ENCODE results near the gene CLTC. TPM values are rescaled to one million over a fixed set of nuclear protein-coding genes. Genes with fewer than 3 reads are reported as not detected.

The CLTC gene
- polyA plus RNA-seq, 2 donors = 49.5 to 69.7 TPM

- Histone ChIP-seq H3K4me3 (ENCODE audit: low read depth in 1 of 2, low read length in 2 of 2) (peak overlapping the region; percentile 86 to 88), H3K27me3 (ENCODE audit: control insufficient read depth in 1 of 2, insufficient read depth in 2 of 2, low read length in 2 of 2) (no peaks in the 10 kb centered on the region), H3K9me3 (ENCODE audit: control insufficient read depth in 2 of 2, insufficient read depth in 1 of 2, low read depth in 1 of 2, low read length in 1 of 2) (no peaks in the 10 kb centered on the region), H3K27ac (ENCODE audit: low read depth in 2 of 2, low read length in 1 of 2) (peak overlapping the region; percentile 96 to 98), H3K4me1 (ENCODE audit: control insufficient read depth in 2 of 2, insufficient read depth in 2 of 2, low read length in 1 of 2) (no peaks in the 10 kb centered on the region), H3K36me3 (ENCODE audit: control insufficient read depth in 2 of 2, insufficient read depth in 2 of 2, low read length in 1 of 2) (no peaks in the 10 kb centered on the region)
- 1% methylated on average over 15 of the region's 15 CpGs for WGBS, 2 donors
Observed at GRCh38 chr17:59707971-59708430, 88.3 kb downstream of the CLTC start.

DNA sequence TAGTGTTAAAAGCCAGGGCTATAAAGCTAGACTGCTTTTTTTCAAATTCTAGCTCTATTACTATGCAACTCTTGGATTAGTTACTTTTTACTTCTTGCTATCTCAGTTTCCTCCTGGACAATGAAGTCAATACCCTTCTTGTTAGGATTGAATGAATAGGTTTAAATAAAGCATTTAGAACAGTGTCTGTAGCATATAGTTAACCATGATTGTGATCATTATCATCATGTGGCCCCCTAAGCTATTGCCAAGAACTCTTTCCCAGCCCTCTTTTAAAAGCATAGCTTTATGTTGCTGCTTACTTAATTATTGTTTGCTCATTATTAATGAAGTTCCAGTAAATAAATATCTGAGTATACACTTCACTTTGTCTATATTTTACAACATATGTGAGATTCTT is 92.2 kb downstream of the CLTC start:
- no peaks in the 10 kb centered on the region for H3K36me3 ChIP-seq (ENCODE audit: control insufficient read depth in 2 of 2, insufficient read depth in 2 of 2, low read length in 1 of 2)
- no peaks in the 10 kb centered on the region for H3K27me3 ChIP-seq (ENCODE audit: control insufficient read depth in 1 of 2, insufficient read depth in 2 of 2, low read length in 2 of 2)
- H3K4me1 ChIP-seq (ENCODE audit: control insufficient read depth in 2 of 2, insufficient read depth in 2 of 2, low read length in 1 of 2) = no peaks in the 10 kb centered on the region
- H3K4me3 ChIP-seq (ENCODE audit: low read depth in 1 of 2, low read length in 2 of 2) = no peak overlapping the region
- H3K27ac ChIP-seq (ENCODE audit: low read depth in 2 of 2, low read length in 1 of 2) = no peak overlapping the region
- no peaks in the 10 kb centered on the region for H3K9me3 ChIP-seq (ENCODE audit: control insufficient read depth in 2 of 2, insufficient read depth in 1 of 2, low read depth in 1 of 2, low read length in 1 of 2)

GRCh38 chr17:59712862-59713261 is 93.2 kb downstream of the CLTC start:
- WGBS, 2 donors = 94 to 95% methylated on average over 2 of the region's 2 CpGs
- Histone ChIP-seq H3K27ac (ENCODE audit: low read depth in 2 of 2, low read length in 1 of 2) (no peak overlapping the region), H3K36me3 (ENCODE audit: control insufficient read depth in 2 of 2, insufficient read depth in 2 of 2, low read length in 1 of 2) (no peaks in the 10 kb centered on the region)

DNA sequence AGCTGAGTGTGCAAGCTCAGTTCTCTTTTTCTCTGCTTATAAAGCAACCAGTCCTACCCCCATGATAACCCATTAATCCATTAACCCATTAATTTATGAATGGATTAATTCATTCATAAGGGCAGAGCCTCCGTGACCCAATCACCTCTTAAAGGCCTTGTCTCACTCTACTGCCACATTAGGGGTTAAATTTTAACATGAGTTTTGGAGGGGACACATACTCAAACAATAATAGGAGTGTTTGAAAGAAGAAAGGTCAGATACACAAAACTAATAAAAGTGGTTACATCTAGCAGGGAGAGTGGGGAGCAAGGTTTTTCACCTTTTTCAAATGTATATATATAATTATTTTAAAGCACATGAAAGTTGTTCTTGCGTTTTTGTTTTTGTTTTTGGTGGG is 94.6 kb downstream of the CLTC start:
- Histone ChIP-seq H3K4me3 (ENCODE audit: low read depth in 1 of 2, low read length in 2 of 2) (no peak overlapping the region), H3K27ac (ENCODE audit: low read depth in 2 of 2, low read length in 1 of 2) (no peak overlapping the region), H3K9me3 (ENCODE audit: control insufficient read depth in 2 of 2, insufficient read depth in 1 of 2, low read depth in 1 of 2, low read length in 1 of 2) (no peaks in the 10 kb centered on the region), H3K4me1 (ENCODE audit: control insufficient read depth in 2 of 2, insufficient read depth in 2 of 2, low read length in 1 of 2) (no peaks in the 10 kb centered on the region), H3K36me3 (ENCODE audit: control insufficient read depth in 2 of 2, insufficient read depth in 2 of 2, low read length in 1 of 2) (no peaks in the 10 kb centered on the region), H3K27me3 (ENCODE audit: control insufficient read depth in 1 of 2, insufficient read depth in 2 of 2, low read length in 2 of 2) (no peaks in the 10 kb centered on the region)
- 85 to 96% methylated on average over 2 of the region's 2 CpGs for WGBS, 2 donors

More at GRCh38 chr17:59712862-59713261, 93.2 kb downstream of the CLTC start:
- no peak overlapping the region for H3K4me3 ChIP-seq (ENCODE audit: low read depth in 1 of 2, low read length in 2 of 2)
- H3K27me3 ChIP-seq (ENCODE audit: control insufficient read depth in 1 of 2, insufficient read depth in 2 of 2, low read length in 2 of 2) = no peaks in the 10 kb centered on the region
- H3K9me3 ChIP-seq (ENCODE audit: control insufficient read depth in 2 of 2, insufficient read depth in 1 of 2, low read depth in 1 of 2, low read length in 1 of 2) = no peaks in the 10 kb centered on the region
- H3K4me1 ChIP-seq (ENCODE audit: control insufficient read depth in 2 of 2, insufficient read depth in 2 of 2, low read length in 1 of 2) = no peaks in the 10 kb centered on the region

GRCh38 chr17:59716427-59716826 is 96.7 kb downstream of the CLTC start:
- Histone ChIP-seq H3K4me3 (ENCODE audit: low read depth in 1 of 2, low read length in 2 of 2) (no peak overlapping the region), H3K27me3 (ENCODE audit: control insufficient read depth in 1 of 2, insufficient read depth in 2 of 2, low read length in 2 of 2) (no peaks in the 10 kb centered on the region), H3K4me1 (ENCODE audit: control insufficient read depth in 2 of 2, insufficient read depth in 2 of 2, low read length in 1 of 2) (no peaks in the 10 kb centered on the region), H3K27ac (ENCODE audit: low read depth in 2 of 2, low read length in 1 of 2) (no peak overlapping the region), H3K9me3 (ENCODE audit: control insufficient read depth in 2 of 2, insufficient read depth in 1 of 2, low read depth in 1 of 2, low read length in 1 of 2) (no peaks in the 10 kb centered on the region), H3K36me3 (ENCODE audit: control insufficient read depth in 2 of 2, insufficient read depth in 2 of 2, low read length in 1 of 2) (no peaks in the 10 kb centered on the region)
- WGBS, 2 donors = 81 to 87% methylated on average over 2 of the region's 2 CpGs

DNA sequence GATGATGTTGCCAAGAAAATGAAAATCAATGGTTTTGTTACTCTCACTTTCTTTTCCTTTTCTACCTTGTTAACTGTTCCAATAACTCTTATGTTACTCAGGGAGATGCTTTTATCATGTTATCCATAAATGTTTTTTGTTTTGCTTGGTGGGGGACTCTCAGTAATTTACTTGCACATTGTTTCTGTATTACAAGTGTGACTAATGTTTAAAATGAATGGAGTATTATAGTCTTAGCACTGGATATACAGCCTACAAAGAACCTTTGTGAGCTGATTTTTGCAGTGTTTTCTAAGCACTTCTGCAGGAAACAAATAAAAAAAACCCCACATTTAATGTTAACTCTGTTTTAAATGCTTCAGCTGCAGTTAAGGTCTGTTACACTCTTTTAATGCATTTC is 99.8 kb downstream of the CLTC start:
- H3K9me3 ChIP-seq (ENCODE audit: control insufficient read depth in 2 of 2, insufficient read depth in 1 of 2, low read depth in 1 of 2, low read length in 1 of 2) = no peaks in the 10 kb centered on the region
- no peak overlapping the region for H3K27ac ChIP-seq (ENCODE audit: low read depth in 2 of 2, low read length in 1 of 2)
- H3K27me3 ChIP-seq (ENCODE audit: control insufficient read depth in 1 of 2, insufficient read depth in 2 of 2, low read length in 2 of 2) = no peaks in the 10 kb centered on the region
- H3K4me1 ChIP-seq (ENCODE audit: control insufficient read depth in 2 of 2, insufficient read depth in 2 of 2, low read length in 1 of 2) = no peaks in the 10 kb centered on the region
- H3K36me3 ChIP-seq (ENCODE audit: control insufficient read depth in 2 of 2, insufficient read depth in 2 of 2, low read length in 1 of 2) = no peaks in the 10 kb centered on the region
- no peak overlapping the region for H3K4me3 ChIP-seq (ENCODE audit: low read depth in 1 of 2, low read length in 2 of 2)

DNA sequence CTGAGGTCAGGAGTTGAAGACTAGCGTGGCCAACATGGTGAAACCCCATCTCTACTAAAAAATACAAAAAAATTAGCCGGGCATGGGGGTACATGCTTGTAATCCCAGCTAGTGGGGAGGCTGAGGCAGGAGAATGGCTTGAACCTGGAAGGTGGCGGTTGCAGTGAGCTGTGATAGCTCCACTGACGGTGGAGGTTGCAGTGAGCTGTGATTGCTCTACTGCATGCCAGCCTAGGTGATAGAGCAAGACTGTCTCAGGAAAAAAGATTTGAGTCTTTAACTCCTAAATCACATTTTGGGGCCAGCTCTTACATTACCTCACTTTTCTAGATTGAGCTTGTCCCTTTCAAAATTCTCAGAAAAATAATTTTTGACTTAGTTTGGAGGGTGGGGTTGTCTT is 102.9 kb downstream of the CLTC start:
- 91 to 97% methylated on average over 4 of the region's 4 CpGs for WGBS, 2 donors
- H3K9me3 ChIP-seq (ENCODE audit: control insufficient read depth in 2 of 2, insufficient read depth in 1 of 2, low read depth in 1 of 2, low read length in 1 of 2) = no peaks in the 10 kb centered on the region
- no peaks in the 10 kb centered on the region for H3K36me3 ChIP-seq (ENCODE audit: control insufficient read depth in 2 of 2, insufficient read depth in 2 of 2, low read length in 1 of 2)
- no peaks in the 10 kb centered on the region for H3K4me1 ChIP-seq (ENCODE audit: control insufficient read depth in 2 of 2, insufficient read depth in 2 of 2, low read length in 1 of 2)
- no peak overlapping the region for H3K4me3 ChIP-seq (ENCODE audit: low read depth in 1 of 2, low read length in 2 of 2)
- no peaks in the 10 kb centered on the region for H3K27me3 ChIP-seq (ENCODE audit: control insufficient read depth in 1 of 2, insufficient read depth in 2 of 2, low read length in 2 of 2)
- H3K27ac ChIP-seq (ENCODE audit: low read depth in 2 of 2, low read length in 1 of 2) = no peak overlapping the region

GRCh38 chr17:59723041-59723440 is 103.3 kb downstream of the CLTC start:
- Histone ChIP-seq H3K9me3 (ENCODE audit: control insufficient read depth in 2 of 2, insufficient read depth in 1 of 2, low read depth in 1 of 2, low read length in 1 of 2) (no peaks in the 10 kb centered on the region), H3K27ac (ENCODE audit: low read depth in 2 of 2, low read length in 1 of 2) (no peak overlapping the region), H3K4me1 (ENCODE audit: control insufficient read depth in 2 of 2, insufficient read depth in 2 of 2, low read length in 1 of 2) (no peaks in the 10 kb centered on the region), H3K36me3 (ENCODE audit: control insufficient read depth in 2 of 2, insufficient read depth in 2 of 2, low read length in 1 of 2) (no peaks in the 10 kb centered on the region), H3K4me3 (ENCODE audit: low read depth in 1 of 2, low read length in 2 of 2) (no peak overlapping the region), H3K27me3 (ENCODE audit: control insufficient read depth in 1 of 2, insufficient read depth in 2 of 2, low read length in 2 of 2) (no peaks in the 10 kb centered on the region)
- WGBS, 2 donors = 70 to 77% methylated on average over 1 of the region's 1 CpG

GRCh38 chr17:59723607-59724006 is 103.9 kb downstream of the CLTC start:
- Histone ChIP-seq H3K36me3 (ENCODE audit: control insufficient read depth in 2 of 2, insufficient read depth in 2 of 2, low read length in 1 of 2) (no peaks in the 10 kb centered on the region), H3K4me3 (ENCODE audit: low read depth in 1 of 2, low read length in 2 of 2) (no peak overlapping the region), H3K9me3 (ENCODE audit: control insufficient read depth in 2 of 2, insufficient read depth in 1 of 2, low read depth in 1 of 2, low read length in 1 of 2) (no peaks in the 10 kb centered on the region), H3K27ac (ENCODE audit: low read depth in 2 of 2, low read length in 1 of 2) (no peak overlapping the region), H3K4me1 (ENCODE audit: control insufficient read depth in 2 of 2, insufficient read depth in 2 of 2, low read length in 1 of 2) (no peaks in the 10 kb centered on the region), H3K27me3 (ENCODE audit: control insufficient read depth in 1 of 2, insufficient read depth in 2 of 2, low read length in 2 of 2) (no peaks in the 10 kb centered on the region)
- WGBS, 2 donors = 69 to 74% methylated on average over 1 of the region's 1 CpG

DNA sequence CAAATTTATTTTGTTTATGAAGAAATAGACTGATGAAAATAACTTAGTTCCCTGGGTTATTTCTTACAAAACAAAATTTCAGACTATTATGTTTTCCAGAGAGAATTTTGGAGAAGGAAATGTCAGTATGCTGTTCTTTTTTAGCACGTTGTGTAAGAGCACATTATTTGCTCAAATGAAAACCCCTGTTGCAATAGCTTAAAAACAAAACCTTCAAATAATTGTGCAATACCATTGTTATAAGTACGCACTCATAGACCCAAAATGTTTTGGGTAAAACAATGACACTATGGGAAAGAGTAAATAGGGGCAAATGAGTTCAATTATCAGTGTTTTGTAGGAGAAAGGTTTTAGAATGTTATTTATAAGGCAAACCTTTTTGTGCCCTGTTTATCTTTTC is 106.0 kb downstream of the CLTC start:
- Histone ChIP-seq H3K36me3 (ENCODE audit: control insufficient read depth in 2 of 2, insufficient read depth in 2 of 2, low read length in 1 of 2) (no peaks in the 10 kb centered on the region), H3K4me1 (ENCODE audit: control insufficient read depth in 2 of 2, insufficient read depth in 2 of 2, low read length in 1 of 2) (no peaks in the 10 kb centered on the region), H3K27me3 (ENCODE audit: control insufficient read depth in 1 of 2, insufficient read depth in 2 of 2, low read length in 2 of 2) (no peaks in the 10 kb centered on the region), H3K9me3 (ENCODE audit: control insufficient read depth in 2 of 2, insufficient read depth in 1 of 2, low read depth in 1 of 2, low read length in 1 of 2) (no peaks in the 10 kb centered on the region), H3K4me3 (ENCODE audit: low read depth in 1 of 2, low read length in 2 of 2) (no peak overlapping the region), H3K27ac (ENCODE audit: low read depth in 2 of 2, low read length in 1 of 2) (no peak overlapping the region)
- WGBS, 2 donors = 30 to 43% methylated on average over 2 of the region's 2 CpGs
